ENCODE data around the gene LYPD6B.

LYPD6B gene

GRCh38 chr2:149200109-149200520 is 161.6 kb downstream of the LYPD6B start:
- H3K36me3 ChIP-seq (ENCODE audit: control insufficient read depth in 2 of 2, insufficient read depth in 2 of 2, low read length in 2 of 2) = no peaks in the 10 kb centered on the region
- no peak overlapping the region for H3K4me3 ChIP-seq (ENCODE audit: low read length in 2 of 2)
- no peak overlapping the region for H3K9ac ChIP-seq (ENCODE audit: low read depth in 1 of 2, low read length in 2 of 2)
- no peaks in the 10 kb centered on the region for H3K27me3 ChIP-seq (ENCODE audit: control insufficient read depth in 2 of 2, insufficient read depth in 2 of 2, low read length in 2 of 2)
- no peak overlapping the region for H3K27ac ChIP-seq (ENCODE audit: low read depth in 2 of 2, low read length in 2 of 2)
- H3K9me3 ChIP-seq (ENCODE audit: control insufficient read depth in 2 of 2, low read length in 2 of 2) = no peaks in the 10 kb centered on the region
- peaks cover 0 to 8% of the 10 kb centered on the region in 2 donors for H3K4me1 ChIP-seq (ENCODE audit: control insufficient read depth in 2 of 2, insufficient read depth in 2 of 2, low read length in 2 of 2)

GRCh38 chr2:149204686-149205085 is 166.2 kb downstream of the LYPD6B start:
- no peak overlapping the region for H3K4me3 ChIP-seq (ENCODE audit: low read length in 2 of 2)
- H3K4me1 ChIP-seq (ENCODE audit: control insufficient read depth in 2 of 2, insufficient read depth in 2 of 2, low read length in 2 of 2) = peaks cover 0 to 6% of the 10 kb centered on the region in 2 donors
- no peaks in the 10 kb centered on the region for H3K9me3 ChIP-seq (ENCODE audit: control insufficient read depth in 2 of 2, low read length in 2 of 2)
- H3K36me3 ChIP-seq (ENCODE audit: control insufficient read depth in 2 of 2, insufficient read depth in 2 of 2, low read length in 2 of 2) = no peaks in the 10 kb centered on the region
- H3K27me3 ChIP-seq (ENCODE audit: control insufficient read depth in 2 of 2, insufficient read depth in 2 of 2, low read length in 2 of 2) = no peaks in the 10 kb centered on the region
- no peak overlapping the region for H3K9ac ChIP-seq (ENCODE audit: low read depth in 1 of 2, low read length in 2 of 2)
- no peak overlapping the region for H3K27ac ChIP-seq (ENCODE audit: low read depth in 2 of 2, low read length in 2 of 2)

- Histone ChIP-seq H3K27me3 (ENCODE audit: control insufficient read depth in 2 of 2, insufficient read depth in 2 of 2, low read length in 2 of 2) (no peaks in the 10 kb centered on the region), H3K27ac (ENCODE audit: low read depth in 2 of 2, low read length in 2 of 2) (no peak overlapping the region), H3K9ac (ENCODE audit: low read depth in 1 of 2, low read length in 2 of 2) (no peak overlapping the region), H3K36me3 (ENCODE audit: control insufficient read depth in 2 of 2, insufficient read depth in 2 of 2, low read length in 2 of 2) (no peaks in the 10 kb centered on the region), H3K4me3 (ENCODE audit: low read length in 2 of 2) (no peak overlapping the region), H3K4me1 (ENCODE audit: control insufficient read depth in 2 of 2, insufficient read depth in 2 of 2, low read length in 2 of 2) (peaks cover 0 to 5% of the 10 kb centered on the region in 2 donors), H3K9me3 (ENCODE audit: control insufficient read depth in 2 of 2, low read length in 2 of 2) (no peaks in the 10 kb centered on the region)
These were observed 166.6 kb downstream of the LYPD6B start for GRCh38 chr2:149205143-149205542.

DNA sequence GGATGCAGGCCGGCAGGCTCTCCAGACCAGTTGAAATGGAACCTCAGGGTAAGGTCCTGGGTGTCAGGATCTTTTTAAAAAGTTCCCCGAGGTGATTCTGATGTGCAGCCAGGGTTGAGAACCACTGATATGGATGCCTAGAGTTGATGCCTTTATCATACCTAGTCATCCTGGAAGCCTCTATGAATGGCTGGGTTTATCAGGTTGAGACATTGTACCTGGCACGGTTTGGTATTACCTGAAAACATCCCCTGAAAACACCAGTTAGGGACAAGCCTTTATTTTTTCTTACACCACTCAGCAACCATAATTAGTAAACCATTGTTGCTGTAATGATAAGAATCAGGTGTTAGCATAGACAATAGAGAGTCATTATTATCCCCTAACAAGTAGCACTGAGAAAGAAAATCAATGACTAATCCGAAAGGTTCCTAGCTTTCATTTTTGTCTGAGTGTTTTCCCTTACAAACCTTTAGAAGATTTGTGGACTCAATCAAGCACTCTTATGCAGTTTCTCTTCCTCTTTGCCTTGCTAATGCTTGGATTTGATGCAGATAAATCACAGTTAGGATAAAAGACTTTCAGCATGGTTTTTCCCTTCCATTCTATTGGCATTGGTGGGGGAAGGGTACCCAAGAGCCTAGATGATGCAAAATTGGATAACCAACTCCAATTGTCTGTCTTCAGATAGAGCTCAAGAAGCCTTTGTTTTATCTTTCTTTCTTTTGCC is 175.4 kb downstream of the LYPD6B start:
- Histone ChIP-seq H3K4me1 (ENCODE audit: control insufficient read depth in 2 of 2, insufficient read depth in 2 of 2, low read length in 2 of 2) (no peaks in the 10 kb centered on the region), H3K27ac (ENCODE audit: low read depth in 2 of 2, low read length in 2 of 2) (no peak overlapping the region), H3K9me3 (ENCODE audit: control insufficient read depth in 2 of 2, low read length in 2 of 2) (no peaks in the 10 kb centered on the region), H3K9ac (ENCODE audit: low read depth in 1 of 2, low read length in 2 of 2) (no peak overlapping the region), H3K27me3 (ENCODE audit: control insufficient read depth in 2 of 2, insufficient read depth in 2 of 2, low read length in 2 of 2) (no peaks in the 10 kb centered on the region), H3K4me3 (ENCODE audit: low read length in 2 of 2) (no peak overlapping the region), H3K36me3 (ENCODE audit: control insufficient read depth in 2 of 2, insufficient read depth in 2 of 2, low read length in 2 of 2) (no peaks in the 10 kb centered on the region)

DNA sequence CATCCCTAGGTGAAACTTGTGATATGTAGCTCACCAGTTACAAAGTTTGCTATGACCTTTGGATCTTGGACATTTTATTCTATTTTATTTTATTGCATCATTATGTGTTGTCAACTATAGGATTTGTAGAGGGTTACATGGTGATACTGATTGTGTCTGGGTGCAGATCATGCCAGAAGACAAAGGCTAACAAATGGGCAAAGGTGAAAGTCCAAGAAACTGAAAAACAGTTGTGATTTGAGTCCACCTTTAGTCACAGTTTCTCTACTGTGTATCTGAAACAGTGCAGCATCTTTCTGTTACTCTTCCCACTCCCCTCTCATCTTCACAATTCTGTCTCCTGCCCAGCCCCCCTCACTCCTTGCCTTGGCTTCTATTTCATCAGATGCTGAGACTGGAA is 180.0 kb downstream of the LYPD6B start:
- Histone ChIP-seq H3K4me3 (ENCODE audit: low read length in 2 of 2) (no peak overlapping the region), H3K4me1 (ENCODE audit: control insufficient read depth in 2 of 2, insufficient read depth in 2 of 2, low read length in 2 of 2) (no peaks in the 10 kb centered on the region), H3K27me3 (ENCODE audit: control insufficient read depth in 2 of 2, insufficient read depth in 2 of 2, low read length in 2 of 2) (no peaks in the 10 kb centered on the region), H3K9me3 (ENCODE audit: control insufficient read depth in 2 of 2, low read length in 2 of 2) (no peaks in the 10 kb centered on the region), H3K36me3 (ENCODE audit: control insufficient read depth in 2 of 2, insufficient read depth in 2 of 2, low read length in 2 of 2) (no peaks in the 10 kb centered on the region), H3K27ac (ENCODE audit: low read depth in 2 of 2, low read length in 2 of 2) (no peak overlapping the region), H3K9ac (ENCODE audit: low read depth in 1 of 2, low read length in 2 of 2) (no peak overlapping the region)

DNA sequence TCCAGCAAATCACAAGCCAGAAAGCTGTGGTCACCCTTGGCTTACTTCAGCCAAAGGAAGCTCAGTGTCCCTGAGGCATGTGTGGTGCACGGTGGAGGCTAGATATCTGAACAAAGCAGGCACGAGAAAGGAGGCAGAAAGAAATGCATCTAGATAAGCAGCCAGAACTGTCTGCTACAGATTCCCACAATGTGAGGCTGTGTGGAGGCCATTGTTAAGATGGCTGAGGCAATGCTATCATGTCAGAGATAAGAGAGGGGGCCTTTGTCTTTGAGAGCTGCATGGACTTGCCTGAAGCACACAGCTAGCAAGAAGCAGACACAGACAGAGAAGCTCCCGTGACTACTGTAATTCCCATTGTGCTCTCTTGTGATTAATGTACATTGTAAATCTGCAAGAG is 181.4 kb downstream of the LYPD6B start:
- Histone ChIP-seq H3K4me1 (ENCODE audit: control insufficient read depth in 2 of 2, insufficient read depth in 2 of 2, low read length in 2 of 2) (no peaks in the 10 kb centered on the region), H3K36me3 (ENCODE audit: control insufficient read depth in 2 of 2, insufficient read depth in 2 of 2, low read length in 2 of 2) (no peaks in the 10 kb centered on the region), H3K9ac (ENCODE audit: low read depth in 1 of 2, low read length in 2 of 2) (no peak overlapping the region), H3K27me3 (ENCODE audit: control insufficient read depth in 2 of 2, insufficient read depth in 2 of 2, low read length in 2 of 2) (no peaks in the 10 kb centered on the region), H3K4me3 (ENCODE audit: low read length in 2 of 2) (no peak overlapping the region), H3K9me3 (ENCODE audit: control insufficient read depth in 2 of 2, low read length in 2 of 2) (no peaks in the 10 kb centered on the region), H3K27ac (ENCODE audit: low read depth in 2 of 2, low read length in 2 of 2) (no peak overlapping the region)

DNA sequence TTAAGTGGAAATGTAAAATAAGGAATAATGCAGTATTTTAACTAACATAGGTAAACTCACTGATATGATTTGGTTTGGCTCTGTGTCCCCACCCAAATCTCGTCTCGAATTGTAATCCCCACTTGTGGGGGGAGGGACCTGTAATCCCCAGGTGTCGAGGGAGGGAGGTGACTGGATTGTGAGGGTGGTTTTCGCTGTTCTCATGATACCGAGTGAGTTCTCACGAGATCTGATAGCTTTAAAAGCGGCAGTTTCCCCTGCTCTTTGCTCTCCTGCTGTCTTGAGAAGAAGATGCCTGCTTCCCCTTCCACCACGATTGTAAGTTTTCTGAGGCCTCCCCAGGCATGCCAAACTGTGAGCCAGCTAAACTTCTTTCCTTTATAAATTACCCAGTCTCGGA is 182.5 kb downstream of the LYPD6B start:
- H3K27ac ChIP-seq (ENCODE audit: low read depth in 2 of 2, low read length in 2 of 2) = no peak overlapping the region
- H3K9me3 ChIP-seq (ENCODE audit: control insufficient read depth in 2 of 2, low read length in 2 of 2) = no peaks in the 10 kb centered on the region
- H3K4me3 ChIP-seq (ENCODE audit: low read length in 2 of 2) = no peak overlapping the region
- H3K36me3 ChIP-seq (ENCODE audit: control insufficient read depth in 2 of 2, insufficient read depth in 2 of 2, low read length in 2 of 2) = no peaks in the 10 kb centered on the region
- no peak overlapping the region for H3K9ac ChIP-seq (ENCODE audit: low read depth in 1 of 2, low read length in 2 of 2)
- no peaks in the 10 kb centered on the region for H3K4me1 ChIP-seq (ENCODE audit: control insufficient read depth in 2 of 2, insufficient read depth in 2 of 2, low read length in 2 of 2)
- H3K27me3 ChIP-seq (ENCODE audit: control insufficient read depth in 2 of 2, insufficient read depth in 2 of 2, low read length in 2 of 2) = no peaks in the 10 kb centered on the region

DNA sequence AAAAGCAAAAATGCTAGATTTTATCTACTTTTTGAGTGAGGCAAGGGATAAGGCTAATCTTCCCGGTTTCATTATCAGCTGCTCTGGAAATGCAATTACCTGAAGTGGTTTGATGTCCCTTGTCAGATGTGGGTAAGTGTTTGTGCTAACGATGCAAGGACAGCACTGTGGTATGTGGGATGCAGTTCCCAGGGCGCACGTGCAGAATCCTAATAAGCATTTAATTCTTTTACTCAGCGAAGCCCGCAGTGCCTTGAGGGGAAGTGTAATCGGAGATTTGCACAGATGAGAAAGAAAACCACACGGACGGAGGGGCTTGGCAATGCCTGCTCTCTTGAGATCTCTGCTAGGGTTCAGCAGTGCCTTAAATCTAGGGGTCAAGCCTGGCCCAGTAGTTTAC is 183.4 kb downstream of the LYPD6B start:
- Histone ChIP-seq H3K27ac (ENCODE audit: low read depth in 2 of 2, low read length in 2 of 2) (no peak overlapping the region), H3K27me3 (ENCODE audit: control insufficient read depth in 2 of 2, insufficient read depth in 2 of 2, low read length in 2 of 2) (no peaks in the 10 kb centered on the region), H3K4me3 (ENCODE audit: low read length in 2 of 2) (no peak overlapping the region), H3K36me3 (ENCODE audit: control insufficient read depth in 2 of 2, insufficient read depth in 2 of 2, low read length in 2 of 2) (no peaks in the 10 kb centered on the region), H3K9ac (ENCODE audit: low read depth in 1 of 2, low read length in 2 of 2) (no peak overlapping the region), H3K9me3 (ENCODE audit: control insufficient read depth in 2 of 2, low read length in 2 of 2) (no peaks in the 10 kb centered on the region), H3K4me1 (ENCODE audit: control insufficient read depth in 2 of 2, insufficient read depth in 2 of 2, low read length in 2 of 2) (peaks cover 0 to 4% of the 10 kb centered on the region in 2 donors)

GRCh38 chr2:149223472-149224095 is 185.1 kb downstream of the LYPD6B start:
- Histone ChIP-seq H3K4me3 (ENCODE audit: low read length in 2 of 2) (no peak overlapping the region), H3K9ac (ENCODE audit: low read depth in 1 of 2, low read length in 2 of 2) (no peak overlapping the region), H3K9me3 (ENCODE audit: control insufficient read depth in 2 of 2, low read length in 2 of 2) (no peaks in the 10 kb centered on the region), H3K27me3 (ENCODE audit: control insufficient read depth in 2 of 2, insufficient read depth in 2 of 2, low read length in 2 of 2) (no peaks in the 10 kb centered on the region), H3K36me3 (ENCODE audit: control insufficient read depth in 2 of 2, insufficient read depth in 2 of 2, low read length in 2 of 2) (no peaks in the 10 kb centered on the region), H3K4me1 (ENCODE audit: control insufficient read depth in 2 of 2, insufficient read depth in 2 of 2, low read length in 2 of 2) (peaks cover 0 to 4% of the 10 kb centered on the region in 2 donors), H3K27ac (ENCODE audit: low read depth in 2 of 2, low read length in 2 of 2) (no peak overlapping the region)

- H3K4me3 ChIP-seq (ENCODE audit: low read length in 2 of 2) = no peak overlapping the region
- peaks cover 0 to 4% of the 10 kb centered on the region in 2 donors for H3K4me1 ChIP-seq (ENCODE audit: control insufficient read depth in 2 of 2, insufficient read depth in 2 of 2, low read length in 2 of 2)
- no peaks in the 10 kb centered on the region for H3K36me3 ChIP-seq (ENCODE audit: control insufficient read depth in 2 of 2, insufficient read depth in 2 of 2, low read length in 2 of 2)
- H3K9ac ChIP-seq (ENCODE audit: low read depth in 1 of 2, low read length in 2 of 2) = no peak overlapping the region
- H3K9me3 ChIP-seq (ENCODE audit: control insufficient read depth in 2 of 2, low read length in 2 of 2) = no peaks in the 10 kb centered on the region
- no peak overlapping the region for H3K27ac ChIP-seq (ENCODE audit: low read depth in 2 of 2, low read length in 2 of 2)
- H3K27me3 ChIP-seq (ENCODE audit: control insufficient read depth in 2 of 2, insufficient read depth in 2 of 2, low read length in 2 of 2) = no peaks in the 10 kb centered on the region
These were observed 186.0 kb downstream of the LYPD6B start for GRCh38 chr2:149224543-149224942.

Measured in mucosa of rectum (tissue), 2 donors.